ENCODE measurements around the gene MEX3A. TPM values are rescaled to one million over a fixed set of nuclear protein-coding genes. Genes with fewer than 3 reads are reported as not detected.
A peak's percentile ranks its signal among the peaks of the same experiment; 100 is the strongest.

MEX3A gene
- total RNA-seq, 1 donor from 2014 or later = 114 TPM

DNA sequence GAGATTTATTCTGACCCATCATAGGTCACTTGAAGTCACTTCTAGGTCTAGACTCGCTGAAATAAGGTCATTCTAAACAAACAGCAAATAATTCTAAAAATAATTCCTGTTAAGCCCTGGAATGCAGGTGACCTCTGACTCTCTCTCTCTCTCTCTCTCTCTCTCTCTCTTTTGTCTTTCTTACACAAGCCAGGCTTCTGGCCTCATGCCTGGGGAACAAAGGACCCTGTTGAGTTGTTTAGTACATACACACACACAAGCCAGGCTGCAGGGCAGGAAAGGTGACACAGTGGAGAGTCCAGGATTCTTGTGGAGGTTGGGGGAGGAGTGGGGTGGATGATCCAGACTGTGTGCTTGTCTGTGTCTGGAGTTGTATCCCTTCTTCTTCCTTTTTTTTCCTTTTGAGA is 4.0 kb upstream of the MEX3A start:
- Mint-ChIP-seq H3K9me3 (ENCODE audit: unreplicated experiment) (peaks cover 18% of the 10 kb centered on the region), H3K36me3 (ENCODE audit: unreplicated experiment) (no peaks in the 10 kb centered on the region), H3K27ac (ENCODE audit: unreplicated experiment) (no peak overlapping the region), H3K27me3 (ENCODE audit: unreplicated experiment) (peaks cover 7% of the 10 kb centered on the region), H3K4me3 (ENCODE audit: unreplicated experiment) (peak overlapping the region; percentile 81), H3K4me1 (ENCODE audit: low read depth, unreplicated experiment) (peaks cover 15% of the 10 kb centered on the region)
- DNase-seq = no peak
- no peak for TF ChIP-seq CTCF (IDR thresholded peaks at IDR 0.05; ENCODE audit: partially characterized antibody, unreplicated experiment)

- peaks cover 18% of the 10 kb centered on the region for H3K27me3 Mint-ChIP-seq (ENCODE audit: unreplicated experiment)
- H3K4me1 Mint-ChIP-seq (ENCODE audit: low read depth, unreplicated experiment) = peaks cover 12% of the 10 kb centered on the region
- H3K4me3 Mint-ChIP-seq (ENCODE audit: unreplicated experiment) = peak overlapping the region; percentile 99
- H3K27ac Mint-ChIP-seq (ENCODE audit: unreplicated experiment) = peak overlapping the region; percentile 98
- no peaks in the 10 kb centered on the region for H3K36me3 Mint-ChIP-seq (ENCODE audit: unreplicated experiment)
- peaks cover 33% of the 10 kb centered on the region for H3K9me3 Mint-ChIP-seq (ENCODE audit: unreplicated experiment)
- TF ChIP-seq CTCF (IDR thresholded peaks at IDR 0.05; ENCODE audit: partially characterized antibody, unreplicated experiment) = no peak
- no peak for DNase-seq
These were observed 1.8 kb upstream of the MEX3A start for GRCh38 chr1:156083800-156084790.

DNA sequence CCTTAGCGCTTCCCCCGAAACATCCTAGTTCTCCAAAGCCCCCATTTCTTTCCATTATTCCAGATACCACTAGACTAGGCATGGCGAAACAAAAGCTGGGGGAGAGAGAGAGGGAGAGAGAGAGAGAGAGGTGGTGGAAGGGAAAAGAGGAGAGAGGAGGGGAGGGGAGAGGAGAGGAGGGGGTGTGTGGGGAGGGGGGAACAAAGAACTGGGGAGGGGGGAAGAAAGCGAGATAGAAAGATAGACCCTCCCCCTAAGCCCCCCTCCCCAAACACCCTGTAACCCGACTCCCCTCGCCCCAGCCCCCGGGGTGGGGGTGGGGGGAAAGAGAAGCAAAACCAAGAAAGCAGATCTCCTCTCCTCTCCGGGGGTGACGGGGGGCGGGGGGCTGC is 352 bp downstream of the MEX3A start:
- Mint-ChIP-seq H3K27ac (ENCODE audit: unreplicated experiment) (peak overlapping the region; percentile 93), H3K36me3 (ENCODE audit: unreplicated experiment) (no peaks in the 10 kb centered on the region), H3K9me3 (ENCODE audit: unreplicated experiment) (peaks cover 41% of the 10 kb centered on the region), H3K4me1 (ENCODE audit: low read depth, unreplicated experiment) (peaks cover 32% of the 10 kb centered on the region), H3K27me3 (ENCODE audit: unreplicated experiment) (peaks cover 26% of the 10 kb centered on the region), H3K4me3 (ENCODE audit: unreplicated experiment) (peak overlapping the region; percentile 82)
- DNase-seq = no peak
- no peak for TF ChIP-seq CTCF (IDR thresholded peaks at IDR 0.05; ENCODE audit: partially characterized antibody, unreplicated experiment)

- Mint-ChIP-seq H3K4me1 (ENCODE audit: low read depth, unreplicated experiment) (peaks cover 33% of the 10 kb centered on the region), H3K27ac (ENCODE audit: unreplicated experiment) (peak overlapping the region; percentile 93), H3K4me3 (ENCODE audit: unreplicated experiment) (peak overlapping the region; percentile 89), H3K27me3 (ENCODE audit: unreplicated experiment) (peaks cover 26% of the 10 kb centered on the region), H3K36me3 (ENCODE audit: unreplicated experiment) (no peaks in the 10 kb centered on the region), H3K9me3 (ENCODE audit: unreplicated experiment) (peaks cover 41% of the 10 kb centered on the region)
- DNase-seq = peak; percentile 32
- TF ChIP-seq CTCF (IDR thresholded peaks at IDR 0.05; ENCODE audit: partially characterized antibody, unreplicated experiment) = no peak
These were observed 917 bp downstream of the MEX3A start for GRCh38 chr1:156081180-156081916.

Data from glutamatergic neuron (in vitro differentiated cells).